GM12872 (cell line): ENCODE results near the gene TTPAL.

Experiments
- CTCF ChIP-seq: IDR thresholded peaks from 3 replicates; pipeline ENCODE4 v1.5.1; 2011; ENCODE audit warnings: low read depth, mild to moderate bottlenecking, low read length, moderate library complexity; ENCODE audit not compliant: insufficient read depth

The TTPAL gene

GRCh38 chr20:44456611-44457010 is 19.1 kb upstream of the TTPAL start:
- no peak for TF ChIP-seq CTCF

- no peak for TF ChIP-seq CTCF
Observed at GRCh38 chr20:44457016-44457415, 18.7 kb upstream of the TTPAL start.

- no peak for TF ChIP-seq CTCF
Observed at GRCh38 chr20:44459271-44459670, 16.4 kb upstream of the TTPAL start.

- TF ChIP-seq CTCF = peak; percentile 30; the same call in 1 of the 3 replicates
Observed at GRCh38 chr20:44460795-44461141, 14.9 kb upstream of the TTPAL start.

GRCh38 chr20:44461142-44461802 is 14.4 kb upstream of the TTPAL start:
- TF ChIP-seq CTCF = no peak

- TF ChIP-seq CTCF = no peak
Observed at GRCh38 chr20:44461803-44462174, 13.9 kb upstream of the TTPAL start.

- TF ChIP-seq CTCF = no peak
Observed at GRCh38 chr20:44463466-44463865, 12.2 kb upstream of the TTPAL start.
